Measurements from ENCODE around the gene CNPY1. TPM values are rescaled to one million over a fixed set of nuclear protein-coding genes. Genes with fewer than 3 reads are reported as not detected.

Gene CNPY1
- total RNA-seq, 1 donor, result not detected

- DNase-seq (ENCODE audit: low read depth), result no peak
- H3K4me3 ChIP-seq (ENCODE audit: low read depth, low read length), result no peak overlapping the region
- no peak for TF ChIP-seq CTCF (IDR thresholded peaks at IDR 0.05; ENCODE audit: insufficient read depth, low read length)
Measured at GRCh38 chr7:155488483-155489127, 57.8 kb downstream of the CNPY1 start.

DNA sequence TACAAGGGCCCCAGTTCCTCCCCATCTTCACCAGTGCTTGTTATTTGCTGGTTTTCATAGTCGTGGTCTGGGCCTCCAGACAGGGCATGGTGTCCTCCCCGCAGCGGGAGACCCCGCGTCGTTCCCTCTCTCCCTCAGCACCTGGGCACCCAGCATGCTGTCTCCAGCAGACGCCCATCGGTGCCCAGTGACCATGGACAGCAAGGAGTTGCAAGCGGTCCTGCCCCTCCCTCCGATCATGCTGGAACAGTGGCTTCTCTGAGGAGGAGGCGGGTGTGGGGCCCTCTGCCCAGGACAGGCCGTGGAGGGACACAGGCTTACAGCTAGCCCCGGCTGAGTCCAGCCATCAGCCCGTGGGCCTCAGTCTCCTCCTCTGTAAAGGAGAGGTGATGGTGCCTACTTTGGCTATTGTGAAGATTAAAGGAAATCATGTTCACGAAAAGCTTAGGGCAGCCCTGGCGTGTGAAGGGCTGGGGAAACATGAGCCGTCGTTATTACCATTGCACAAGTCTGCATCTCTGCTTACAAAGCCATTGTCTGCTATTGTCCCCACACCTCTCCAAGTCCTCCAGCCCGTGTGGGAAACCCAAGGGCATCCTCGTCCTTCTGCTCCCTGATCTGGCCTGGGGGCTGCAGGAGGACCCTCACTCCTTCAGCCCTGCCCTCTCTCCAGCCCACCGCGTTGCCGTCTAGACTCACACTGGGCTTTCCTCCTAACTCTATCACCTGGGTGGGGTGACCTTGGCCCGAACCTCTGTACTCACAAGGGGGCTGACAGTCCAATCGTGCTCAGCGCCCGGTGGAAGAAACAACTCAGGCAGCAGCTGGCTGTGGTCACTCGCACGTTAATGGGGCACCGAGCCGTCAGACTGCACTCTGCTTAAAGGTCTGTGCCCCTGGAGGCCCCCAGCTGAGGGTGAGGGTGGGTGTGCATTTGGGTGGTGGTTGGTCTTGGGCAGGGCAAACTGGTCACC is 58.6 kb downstream of the CNPY1 start:
- no peak for TF ChIP-seq CTCF (IDR thresholded peaks at IDR 0.05; ENCODE audit: insufficient read depth, low read length)
- DNase-seq (ENCODE audit: low read depth), result no peak
- H3K4me3 ChIP-seq (ENCODE audit: low read depth, low read length), result no peak overlapping the region

- DNase-seq (ENCODE audit: low read depth), result no peak
- no peak overlapping the region for H3K4me3 ChIP-seq (ENCODE audit: low read depth, low read length)
- TF ChIP-seq CTCF (IDR thresholded peaks at IDR 0.05; ENCODE audit: insufficient read depth, low read length), result no peak
Measured at GRCh38 chr7:155486783-155487508, 59.4 kb downstream of the CNPY1 start.

GRCh38 chr7:155484483-155485399 is 61.6 kb downstream of the CNPY1 start:
- no peak for DNase-seq (ENCODE audit: low read depth)
- no peak for TF ChIP-seq CTCF (IDR thresholded peaks at IDR 0.05; ENCODE audit: insufficient read depth, low read length)
- no peak overlapping the region for H3K4me3 ChIP-seq (ENCODE audit: low read depth, low read length)

DNA sequence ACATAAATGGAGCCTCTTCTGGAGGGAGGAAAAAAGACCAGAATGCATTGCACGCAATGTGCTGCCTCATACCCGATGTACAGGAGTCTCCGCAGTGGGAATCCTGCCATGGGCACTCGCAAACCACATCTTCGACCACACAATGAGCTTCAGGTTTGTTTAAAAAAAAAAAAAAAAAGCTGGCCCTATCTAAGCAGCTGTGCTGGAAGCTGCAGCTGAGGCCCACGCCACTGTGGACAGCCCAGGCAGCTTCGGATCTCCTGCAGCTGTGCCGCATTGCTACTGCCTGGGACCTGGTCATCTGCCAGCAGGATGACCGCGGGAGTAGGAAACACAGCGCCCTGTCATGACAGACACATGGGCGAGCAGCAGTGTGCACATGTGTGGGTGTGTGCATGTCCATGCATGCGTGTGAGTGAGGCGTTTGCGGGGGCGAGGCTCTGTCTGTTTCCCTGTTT is 62.5 kb downstream of the CNPY1 start:
- no peak for TF ChIP-seq CTCF (IDR thresholded peaks at IDR 0.05; ENCODE audit: insufficient read depth, low read length)
- DNase-seq (ENCODE audit: low read depth), result no peak
- no peak overlapping the region for H3K4me3 ChIP-seq (ENCODE audit: low read depth, low read length)

DNA sequence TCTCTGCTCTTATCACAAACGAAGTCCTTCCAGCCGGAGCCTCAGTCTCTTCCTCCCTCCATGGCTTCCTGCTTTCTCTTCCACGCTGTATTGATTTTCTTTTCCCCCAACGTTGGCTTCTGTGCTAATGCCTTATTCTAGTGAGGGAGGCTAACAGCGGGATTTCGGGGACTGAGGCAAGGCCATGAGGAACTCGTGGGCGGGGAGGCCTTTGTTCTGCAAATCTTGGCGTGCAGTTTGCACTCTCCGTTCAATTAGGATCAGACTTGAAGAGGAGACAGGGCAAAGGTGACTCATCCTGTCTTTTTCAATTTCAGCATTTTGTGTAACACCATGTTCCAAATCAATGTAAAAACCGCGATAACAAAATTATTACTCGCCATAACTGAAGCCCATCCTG is 63.1 kb downstream of the CNPY1 start:
- no peak overlapping the region for H3K4me3 ChIP-seq (ENCODE audit: low read depth, low read length)
- DNase-seq (ENCODE audit: low read depth), result no peak
- TF ChIP-seq CTCF (IDR thresholded peaks at IDR 0.05; ENCODE audit: insufficient read depth, low read length), result no peak

Measured in fibroblast of the aortic adventitia (primary cell).